HepG2 (cell line): ENCODE measurements around the gene MYOC. TPM values are rescaled to one million over a fixed set of nuclear protein-coding genes. Genes with fewer than 3 reads are reported as not detected.

ENCODE experiments used
- ATAC-seq: fragments of 200-7000 bp; cut with Tn5 transposase; 3 replicates; pipeline ENCODE4 v1.9.1; 2020; ENCODE audit warnings: mild to moderate bottlenecking, moderate library complexity
- BruUV-seq: library from RNA; stranded (reverse); fragments of 400-500 nt; replicated peaks from 2 replicates; lab custom pipeline; 2021; lab: Mats Ljungman, UMichigan
- CTCF ChIA-PET: fragments of 300-600 bp; formaldehyde crosslinking; extraction: SDS; loops from one replicate; lab custom pipeline; 2021; ENCODE audit warnings: low total read pairs, inconsistent platforms, low intra/inter-chr PET ratio; lab: Yijun Ruan, JAX
- POLR2A ChIA-PET: fragments of 350-600 bp; sonication (Branson Sonifier 250); formaldehyde crosslinking; loops from one replicate; lab custom pipeline; 2020; ENCODE audit warnings: antibody characterized with exemption, inconsistent platforms; lab: Yijun Ruan, JAX
- DNase-seq: peaks from one replicate; pipeline ENCODE4 v3.0.0-alpha.2; 2015; ENCODE audit warnings: low spot score
- FAIRE-seq: peaks from 3 replicates; lab custom pipeline; 2011; peaks lifted over from hg19 to GRCh38; lab: Jason Lieb, UNC
- H2AFZ ChIP-seq: one replicate; pipeline ENCODE4 v1.6.1; 2011; ENCODE audit warnings: low read length, inconsistent platforms
- H3K27ac ChIP-seq: fragments of 300-600 bp; 3 replicates; pipeline ENCODE4 v1.8.0; 2011; ENCODE audit warnings: mixed run types, mild to moderate bottlenecking, mixed read lengths, low read length, inconsistent platforms; ENCODE audit not compliant: insufficient read depth; ENCODE audit errors: extremely low read length
- H3K27me3 ChIP-seq, 2 experiments: fragments of 200-600 bp in 1 of 2; 2 replicates in 1 of 2; 3 replicates in 1 of 2; pipeline versions ENCODE4 v1.6.0 to v1.8.0; 2011; ENCODE audit warnings: low read length in 2 of 2, mild to moderate bottlenecking in 2 of 2, moderate library complexity in 2 of 2, inconsistent platforms in 1 of 2; ENCODE audit not compliant: insufficient read depth in 2 of 2, control insufficient read depth in 1 of 2
- H3K36me3 ChIP-seq, 2 experiments: fragments of 200-600 bp in 1 of 2; replicated peaks in 1 of 2; 2 replicates in 1 of 2; 3 replicates in 1 of 2; pipeline versions ENCODE4 v1.5.1 to v1.8.0; 2011; ENCODE audit warnings: low read length in 2 of 2, inconsistent platforms in 1 of 2; ENCODE audit not compliant: insufficient read depth in 2 of 2, control insufficient read depth in 1 of 2
- H3K4me1 ChIP-seq: 2 replicates; pipeline ENCODE4 v1.5.1; 2012; ENCODE audit warnings: low read length, inconsistent platforms; ENCODE audit not compliant: insufficient read depth
- H3K4me2 ChIP-seq: 2 replicates; pipeline ENCODE4 v1.6.0; 2011; ENCODE audit warnings: low read depth, low read length, inconsistent platforms
- H3K4me3 ChIP-seq, 3 experiments: fragments of 200-600 bp in 1 of 3; sonication (generic), shearing (Covaris generic) in 1 of 3; replicated peaks in 1 of 3; 2 replicates each; pipeline ENCODE4 v1.5.1; 2011 to 2016; ENCODE audit warnings: low read length in 3 of 3, inconsistent platforms in 2 of 3, low read depth in 2 of 3, mild to moderate bottlenecking in 2 of 3, control low read depth in 1 of 3, mixed read lengths in 1 of 3; ENCODE audit not compliant: insufficient read depth in 1 of 3
- H3K79me2 ChIP-seq: one replicate; pipeline ENCODE4 v1.6.1; 2011; ENCODE audit warnings: low read length, inconsistent platforms; ENCODE audit not compliant: insufficient read depth
- H3K9ac ChIP-seq: 2 replicates; pipeline ENCODE4 v1.6.0; 2011; ENCODE audit warnings: mild to moderate bottlenecking, low read depth, low read length, inconsistent platforms; ENCODE audit not compliant: insufficient read depth
- H3K9me3 ChIP-seq: 2 replicates; pipeline ENCODE4 v1.5.1; 2012; ENCODE audit warnings: mild to moderate bottlenecking, low read length
- H4K20me1 ChIP-seq: 2 replicates; pipeline ENCODE4 v1.6.0; 2011; ENCODE audit warnings: inconsistent platforms, mild to moderate bottlenecking, low read length, moderate library complexity; ENCODE audit not compliant: insufficient read depth
- EED ChIP-seq: sonication (generic); formaldehyde crosslinking; IDR thresholded peaks from 2 replicates; pipeline ENCODE4 v1.5.0; 2020; ENCODE audit warnings: mild to moderate bottlenecking, missing genetic modification reagents
- MIXL1 ChIP-seq: IDR thresholded peaks from 2 replicates; pipeline ENCODE4 v1.6.1; 2016
- SMC3 ChIP-seq: IDR thresholded peaks from 2 replicates; pipeline ENCODE4 v1.6.1; 2011; ENCODE audit warnings: low read length, improper control_type of control experiment
- ZFAT ChIP-seq: sonication (generic); formaldehyde crosslinking; conservative IDR thresholded peaks from 2 replicates; pipeline ENCODE4 v1.8.1; 2023; ENCODE audit warnings: missing genetic modification reagents, inconsistent platforms
- ZNF3 ChIP-seq: IDR thresholded peaks from 2 replicates; pipeline ENCODE4 v1.7.0; 2017; ENCODE audit warnings: inconsistent platforms
- ZNF354B ChIP-seq: sonication (generic); formaldehyde crosslinking; IDR thresholded peaks from 2 replicates; pipeline ENCODE4 v1.8.0; 2022; ENCODE audit warnings: mild to moderate bottlenecking, missing genetic modification reagents
- ZNF720 ChIP-seq: sonication (generic); formaldehyde crosslinking; IDR thresholded peaks from 2 replicates; pipeline ENCODE4 v1.4.0; 2020; ENCODE audit warnings: missing genetic modification reagents
- WGBS: methylation state at CpG from one replicate; pipeline ENCODE4 v1.1.6; 2017; ENCODE audit warnings: low lambda C conversion rate; 5-methylcytosine and 5-hydroxymethylcytosine counted together
- in situ Hi-C: cut with HindIII; loops from 2 replicates; pipeline ENCODE4 v1.10.0; 2017; ENCODE audit warnings: low pct_unique_long_range_greater_than_20kb; ENCODE audit not compliant: extremely low pct_ligation_motif_present
- intact Hi-C: fragments of 100-400 bp; cut with micrococcal nuclease; formaldehyde crosslinking; loops from one replicate; pipeline ENCODE4 v1.10.0; 2022; ENCODE audit not compliant: unreplicated experiment
- polyA plus RNA-seq, 8 experiments: library from polyadenylated mRNA; depleted of rRNA in 3 of 8; stranded (reverse) in 7 of 8; unstranded in 1 of 8; fragments of >200 nt; fragmentation: Illumina TruSeq in 4 of 8; extraction: Trizol in 4 of 8; gene quantifications; 2 replicates each; pipeline versions ENCODE4 v1.2.1 to v1.2.3, GENCODE V29; 2011 to 2016; ENCODE audit warnings: low read depth in 4 of 8, missing spikeins in 1 of 8, mixed read lengths in 1 of 8; ENCODE audit not compliant: insufficient read depth in 1 of 8
- total RNA-seq, 5 experiments: library from RNA; depleted of rRNA; stranded (reverse); fragments of >200 nt; fragmentation: Illumina TruSeq; extraction: Trizol; gene quantifications; 2 replicates each; pipeline ENCODE4 v1.2.3, GENCODE V29; 2016; ENCODE audit warnings: low read depth in 1 of 5

The MYOC gene
- total and polyA plus RNA-seq, 2 of the 13 experiments (the other 11 are each of a cell fraction or from before 2014, with no cell fraction given) = not detected

DNA sequence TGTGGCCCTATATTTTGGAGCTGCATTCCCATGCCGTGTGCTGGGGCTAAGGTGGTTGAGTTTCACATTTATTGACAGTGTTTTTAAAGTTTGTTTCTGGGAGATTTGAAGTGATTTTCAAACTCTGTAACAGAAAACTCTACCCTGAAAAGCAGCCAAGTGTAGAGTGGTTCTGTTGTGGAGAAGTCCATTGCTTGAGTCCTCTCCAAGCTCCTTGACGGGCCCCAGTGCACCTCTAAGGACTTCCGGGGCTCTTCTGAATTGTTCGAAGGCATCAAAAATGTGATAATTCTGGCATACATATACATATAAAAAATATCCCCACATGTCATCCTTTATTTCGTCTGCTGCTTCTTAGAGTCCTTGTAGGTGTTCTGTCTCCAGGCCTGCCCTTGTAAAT lies 25.5 kb downstream of the MYOC start (continued):
- TF ChIP-seq MIXL1 (CRISPR knock-in tag) (no peak), ZNF354B (CRISPR knock-in tag) (no peak), ZNF3 (CRISPR knock-in tag) (no peak)
- TF ChIP-seq, all 625 proteins: peak for 0

DNA sequence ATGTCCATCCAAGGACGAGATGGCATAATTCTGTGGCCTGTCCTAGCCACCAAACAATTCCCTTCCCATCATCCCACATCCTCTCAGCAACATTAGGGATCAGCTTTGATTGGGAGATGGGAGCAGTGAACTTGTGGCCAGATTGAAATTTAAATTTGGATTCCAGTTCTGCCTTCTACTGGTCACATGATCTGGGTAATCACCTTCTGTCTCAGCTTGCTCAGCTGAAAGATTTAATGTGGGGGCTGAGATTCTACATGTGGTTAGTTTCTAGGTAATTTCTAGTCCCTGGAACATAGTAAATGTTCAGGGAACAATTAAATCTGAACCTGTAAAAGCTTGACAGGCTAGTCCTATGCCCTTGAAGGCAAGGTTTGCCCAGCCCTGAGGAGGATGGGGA lies 27.3 kb downstream of the MYOC start:
- intact Hi-C loops (no loop called here), in situ Hi-C loops (no loop called here)
- no peak overlapping the region for H3K4me3 ChIP-seq
- no peaks in the 10 kb centered on the region for H3K9me3 ChIP-seq
- no CpG with 5 or more reads among the region's 1 CpG for WGBS
- no peak for ATAC-seq
- peaks cover 21% of the 10 kb centered on the region for H3K4me1 ChIP-seq
- H3K9ac ChIP-seq = no peak overlapping the region
- ChIA-PET POLR2A (no interaction called here), CTCF (no interaction called here)
- TF ChIP-seq ZNF720 = no peak
- H3K79me2 ChIP-seq = no peaks in the 10 kb centered on the region
- no peak for FAIRE-seq
- H2AFZ ChIP-seq = no peak overlapping the region
- H4K20me1 ChIP-seq = no peaks in the 10 kb centered on the region
- no peak overlapping the region for H3K27ac ChIP-seq
- no peaks in the 10 kb centered on the region; a peak in 2 of 5 replicates for H3K27me3 ChIP-seq
- no peak overlapping the region for H3K4me2 ChIP-seq
- DNase-seq = no peak
- H3K36me3 ChIP-seq = no peaks in the 10 kb centered on the region
- no TSS peak for BruUV-seq

DNA sequence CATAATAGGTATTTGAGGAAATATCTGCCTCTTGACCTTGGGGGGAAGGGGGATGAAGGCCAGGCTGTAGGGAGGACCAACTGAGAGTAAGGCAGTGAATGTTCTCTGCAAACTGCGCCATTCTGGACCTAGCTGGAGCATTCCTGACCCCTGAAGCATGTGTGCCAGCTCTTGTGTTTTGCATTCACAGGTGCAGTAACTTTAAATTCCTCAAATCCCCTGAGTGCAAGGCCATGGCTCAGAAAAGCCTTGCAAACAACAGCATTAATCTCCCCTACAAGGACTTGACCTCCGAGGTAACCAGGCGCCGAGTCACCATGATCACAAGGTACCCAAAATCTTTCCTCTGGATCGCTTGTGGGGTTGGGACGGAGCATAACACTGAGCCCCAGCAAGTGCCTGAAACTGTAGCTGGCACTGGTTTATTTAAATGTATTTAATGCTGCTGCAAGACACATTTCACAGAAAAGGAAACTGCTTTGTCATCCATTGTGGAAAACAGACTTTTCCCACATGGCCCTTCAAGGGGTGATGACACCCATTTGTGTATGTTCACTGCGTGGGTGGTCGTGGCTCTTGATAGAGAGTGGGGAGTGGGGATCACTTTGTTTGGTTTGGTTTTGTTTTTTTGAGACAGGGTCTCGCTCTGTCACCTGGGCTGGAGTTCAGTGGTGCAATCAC lies 28.7 kb downstream of the MYOC start:
- intact Hi-C loops (no loop called here), in situ Hi-C loops (no loop called here)
- Histone ChIP-seq H3K27ac (no peak overlapping the region), H3K9ac (no peak overlapping the region), H3K4me2 (no peak overlapping the region), H3K36me3 (no peaks in the 10 kb centered on the region), H2AFZ (no peak overlapping the region), H3K9me3 (no peaks in the 10 kb centered on the region), H3K4me3 (no peak overlapping the region), H3K4me1 (peaks cover 12% of the 10 kb centered on the region), H4K20me1 (no peaks in the 10 kb centered on the region), H3K27me3 (no peaks in the 10 kb centered on the region; a peak in 2 of 5 replicates), H3K79me2 (no peaks in the 10 kb centered on the region)
- TF ChIP-seq ZFAT (CRISPR knock-in tag) = no peak
- no peak for TF ChIP-seq SMC3
- no peak for TF ChIP-seq EED (CRISPR knock-in tag)
- BruUV-seq = no TSS peak
- ATAC-seq (no peak), FAIRE-seq (no peak), DNase-seq (no peak)
- WGBS = 61% methylated on average over 5 of the region's 9 CpGs
- ChIA-PET CTCF (no interaction called here), POLR2A (no interaction called here)
